Astrocyte (in vitro differentiated cells and primary cell): ENCODE data around the gene CSMD2.

Source experiments
- EZH2 ChIP-seq: IDR thresholded peaks from 2 replicates; pipeline ENCODE4 v1.6.1; 2012; ENCODE audit warnings: mild to moderate bottlenecking, low read length, inconsistent platforms; ENCODE audit not compliant: insufficient read depth
- TF ChIP-seq, protein P1 (sequence below): IDR thresholded peaks from 2 replicates; pipeline ENCODE4 v1.5.1; 2011; ENCODE audit warnings: low read depth, mild to moderate bottlenecking, inconsistent platforms, low read length, moderate library complexity; ENCODE audit not compliant: insufficient read depth

DNA sequence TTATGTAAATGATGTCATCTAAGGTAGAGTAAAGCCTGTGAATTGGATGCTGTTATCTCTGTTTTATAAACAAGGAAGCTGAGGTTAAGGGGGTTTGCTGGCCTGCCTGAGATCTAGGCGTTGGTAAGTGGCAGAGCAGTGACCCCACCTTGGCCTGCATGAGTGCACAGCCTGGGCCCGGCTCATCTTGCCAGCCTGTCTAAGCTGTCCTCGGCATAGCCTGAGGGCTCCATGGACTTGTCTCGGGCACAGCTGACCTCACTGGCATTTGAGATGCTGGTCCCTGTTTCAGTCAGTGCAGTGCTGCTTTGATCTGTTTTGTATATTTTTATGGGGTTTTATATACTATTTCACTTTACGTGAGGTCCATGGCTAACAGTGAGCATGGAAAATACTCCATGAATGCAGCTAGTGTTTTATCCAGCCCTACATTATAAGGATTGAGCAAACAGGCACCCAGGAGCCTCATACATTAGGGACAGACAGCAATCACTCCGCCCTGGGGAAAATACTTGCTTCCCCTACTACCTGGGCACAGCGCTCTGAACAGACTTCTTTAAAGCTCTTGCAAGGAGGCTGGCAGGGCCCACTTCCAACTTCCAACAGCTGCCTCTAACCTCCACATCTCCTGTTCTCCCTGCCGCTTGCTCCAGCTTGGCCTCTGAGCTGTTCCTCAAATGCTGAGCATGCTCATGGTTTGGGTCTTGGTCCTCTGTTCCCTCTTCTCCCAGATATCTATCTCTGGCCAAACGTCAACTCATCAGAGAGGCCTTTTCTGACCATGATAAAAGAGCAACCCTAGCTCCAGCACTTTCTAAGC, 451.8 kb downstream of the CSMD2 start:
- TF ChIP-seq, protein P1, sequence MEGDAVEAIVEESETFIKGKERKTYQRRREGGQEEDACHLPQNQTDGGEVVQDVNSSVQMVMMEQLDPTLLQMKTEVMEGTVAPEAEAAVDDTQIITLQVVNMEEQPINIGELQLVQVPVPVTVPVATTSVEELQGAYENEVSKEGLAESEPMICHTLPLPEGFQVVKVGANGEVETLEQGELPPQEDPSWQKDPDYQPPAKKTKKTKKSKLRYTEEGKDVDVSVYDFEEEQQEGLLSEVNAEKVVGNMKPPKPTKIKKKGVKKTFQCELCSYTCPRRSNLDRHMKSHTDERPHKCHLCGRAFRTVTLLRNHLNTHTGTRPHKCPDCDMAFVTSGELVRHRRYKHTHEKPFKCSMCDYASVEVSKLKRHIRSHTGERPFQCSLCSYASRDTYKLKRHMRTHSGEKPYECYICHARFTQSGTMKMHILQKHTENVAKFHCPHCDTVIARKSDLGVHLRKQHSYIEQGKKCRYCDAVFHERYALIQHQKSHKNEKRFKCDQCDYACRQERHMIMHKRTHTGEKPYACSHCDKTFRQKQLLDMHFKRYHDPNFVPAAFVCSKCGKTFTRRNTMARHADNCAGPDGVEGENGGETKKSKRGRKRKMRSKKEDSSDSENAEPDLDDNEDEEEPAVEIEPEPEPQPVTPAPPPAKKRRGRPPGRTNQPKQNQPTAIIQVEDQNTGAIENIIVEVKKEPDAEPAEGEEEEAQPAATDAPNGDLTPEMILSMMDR, result no peak
- TF ChIP-seq EZH2, result no peak
